Upper lobe of left lung (tissue), 6 donors: Measurements from ENCODE around the gene TMEM259. TPM values are rescaled to one million over a fixed set of nuclear protein-coding genes. Genes with fewer than 3 reads are reported as not detected.

Experiments
- ATAC-seq, 2 donors: fragments of 200-7000 bp; cut with Tn5 transposase; one replicate each; pipeline ENCODE4 v1.9.1; 2022; ENCODE audit warnings: mild to moderate bottlenecking in 2 of 2, moderate library complexity in 2 of 2; ENCODE audit not compliant: low FRiP score in 2 of 2
- DNase-seq, 2 donors: peaks; one replicate each; pipeline ENCODE4 v3.0.0-alpha.2; 2019 to 2020
- H3K27ac ChIP-seq, 4 donors: fragments of 200-600 bp; sonication (generic); one replicate each; pipeline ENCODE4 v1.5.1; 2016 to 2019
- H3K27me3 ChIP-seq, 4 donors: fragments of 200-600 bp; sonication (generic); one replicate each; pipeline ENCODE4 v1.5.1; 2017 to 2019
- H3K36me3 ChIP-seq, 4 donors: fragments of 200-600 bp; sonication (generic); one replicate each; pipeline ENCODE4 v1.5.1; 2016 to 2019
- H3K4me1 ChIP-seq, 4 donors: fragments of 200-600 bp; sonication (generic); one replicate each; pipeline ENCODE4 v1.5.1; 2018 to 2019
- H3K4me3 ChIP-seq, 4 donors: fragments of 200-600 bp; sonication (generic); one replicate each; pipeline ENCODE4 v1.5.1; 2017 to 2019; ENCODE audit warnings: mild to moderate bottlenecking in 2 of 4, moderate library complexity in 1 of 4
- H3K9me3 ChIP-seq, 4 donors: fragments of 200-600 bp; sonication (generic); one replicate each; pipeline ENCODE4 v1.5.1; 2018 to 2019
- EP300 ChIP-seq, 4 donors: sonication (generic); formaldehyde crosslinking; IDR thresholded peaks; one replicate each; pipeline ENCODE4 v1.5.1; 2017; ENCODE audit warnings: antibody characterized with exemption in 4 of 4, control low read depth in 2 of 4
- POLR2A ChIP-seq, 4 donors: fragments of 450-650 bp; IDR thresholded peaks; one replicate each; pipeline ENCODE4 v1.5.1; 2016 to 2017; ENCODE audit warnings: antibody characterized with exemption in 4 of 4, mild to moderate bottlenecking in 2 of 4
- POLR2AphosphoS5 ChIP-seq, 2 donors: sonication (generic); formaldehyde crosslinking; IDR thresholded peaks; one replicate each; pipeline ENCODE4 v1.5.1; 2017; ENCODE audit warnings: antibody characterized with exemption in 2 of 2
- WGBS, 2 donors: methylation state at CpG; one replicate each; pipeline ENCODE4 v1.1.5; 2017 to 2018; 5-methylcytosine and 5-hydroxymethylcytosine counted together
- total RNA-seq, 6 donors: library from RNA; depleted of rRNA in 4 of 6; stranded (reverse); fragments of >200 nt in 4 of 6; gene quantifications; one replicate each; pipeline versions ENCODE4 v1.1.0 to v1.2.1, GENCODE V29; 2016 to 2021
- TF ChIP-seq, protein P1 (sequence below), 6 experiments: fragments of 450-650 bp in 4 of 6; fragments of 200-600 bp in 2 of 6; sonication (generic) in 2 of 6; IDR thresholded peaks; one replicate each; pipeline ENCODE4 v1.5.1; 2016 to 2019; ENCODE audit warnings: antibody characterized with exemption in 6 of 6
- donor health status: DM: no; HTN: no; CAD: no; lungs with moderate emphysema.
- donor health status: DM: no; HTN: yes; CAD: no; lungs with severe emphysema.

TMEM259 gene
- total RNA-seq, 6 donors from 2014 or later, result 143 to 643 (median 208) TPM

GRCh38 chr19:1000591-1001537 is 20.1 kb downstream of the TMEM259 start:
- WGBS, 2 donors, result 6 to 11% methylated on average over 29 to 31 of the region's 73 CpGs
- H3K27me3 ChIP-seq, result peaks cover 2 to 49% (median 29%) of the 10 kb centered on the region in 4 donors

GRCh38 chr19:1000095-1000494 is 20.8 kb downstream of the TMEM259 start, which contains the start of gene GRIN3B:
GRIN3B (plus strand) TSS chr19:1000419; CDS start chr19:1000438, 19 bp downstream.
- Histone ChIP-seq H3K4me3 (peak within 1 kb of the TSS in 3 of 4 donors; percentile 23 to 36 (median 33)), H3K4me1 (peaks cover 30 to 40% (median 35%) of the 10 kb centered on the region in 4 donors), H3K27me3 (peaks cover 2 to 49% (median 31%) of the 10 kb centered on the region in 4 donors), H3K9me3 (no peaks in the 10 kb centered on the region), H3K36me3 (no peaks in the 10 kb centered on the region), H3K27ac (no peak within 1 kb of the TSS)
- ATAC-seq (peak in 1 of 2 donors; percentile 34), DNase-seq (peak; percentile 69 to 88)
- WGBS, 2 donors, result 5% methylated on average over 18 of the region's 43 CpGs; no CpG with 5 or more reads in 1 of the 2 donors
- no peak for TF ChIP-seq POLR2A (IDR thresholded peaks at IDR 0.05)
- TF ChIP-seq, protein P1, sequence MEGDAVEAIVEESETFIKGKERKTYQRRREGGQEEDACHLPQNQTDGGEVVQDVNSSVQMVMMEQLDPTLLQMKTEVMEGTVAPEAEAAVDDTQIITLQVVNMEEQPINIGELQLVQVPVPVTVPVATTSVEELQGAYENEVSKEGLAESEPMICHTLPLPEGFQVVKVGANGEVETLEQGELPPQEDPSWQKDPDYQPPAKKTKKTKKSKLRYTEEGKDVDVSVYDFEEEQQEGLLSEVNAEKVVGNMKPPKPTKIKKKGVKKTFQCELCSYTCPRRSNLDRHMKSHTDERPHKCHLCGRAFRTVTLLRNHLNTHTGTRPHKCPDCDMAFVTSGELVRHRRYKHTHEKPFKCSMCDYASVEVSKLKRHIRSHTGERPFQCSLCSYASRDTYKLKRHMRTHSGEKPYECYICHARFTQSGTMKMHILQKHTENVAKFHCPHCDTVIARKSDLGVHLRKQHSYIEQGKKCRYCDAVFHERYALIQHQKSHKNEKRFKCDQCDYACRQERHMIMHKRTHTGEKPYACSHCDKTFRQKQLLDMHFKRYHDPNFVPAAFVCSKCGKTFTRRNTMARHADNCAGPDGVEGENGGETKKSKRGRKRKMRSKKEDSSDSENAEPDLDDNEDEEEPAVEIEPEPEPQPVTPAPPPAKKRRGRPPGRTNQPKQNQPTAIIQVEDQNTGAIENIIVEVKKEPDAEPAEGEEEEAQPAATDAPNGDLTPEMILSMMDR (IDR thresholded peaks at IDR 0.05), result peak in 5 of 6 experiments; percentile 39 to 57 (median 50)

More at GRCh38 chr19:1000591-1001537, 20.1 kb downstream of the TMEM259 start:
- Histone ChIP-seq H3K27ac (no peak overlapping the region), H3K4me3 (peak overlapping the region in 2 of 4 donors; percentile 23 to 36), H3K36me3 (no peaks in the 10 kb centered on the region), H3K9me3 (no peaks in the 10 kb centered on the region), H3K4me1 (peaks cover 26 to 32% (median 28%) of the 10 kb centered on the region in 4 donors)
- ATAC-seq (no peak), DNase-seq (peak in 1 of 2 donors; percentile 86)
- TF ChIP-seq, protein P1 (IDR thresholded peaks at IDR 0.05), result no peak
- TF ChIP-seq POLR2A (IDR thresholded peaks at IDR 0.05), result no peak

GRCh38 chr19:999379-999719 is 21.6 kb downstream of the TMEM259 start:
- ATAC-seq, result no peak
- WGBS, 2 donors, result 59 to 79% methylated on average over 3 of the region's 3 CpGs
- Histone ChIP-seq H3K27me3 (peaks cover 2 to 49% (median 31%) of the 10 kb centered on the region in 4 donors), H3K36me3 (peaks cover 0 to 4% (median 3%) of the 10 kb centered on the region in 4 donors), H3K9me3 (no peaks in the 10 kb centered on the region), H3K27ac (no peak overlapping the region), H3K4me1 (peaks cover 30 to 43% (median 38%) of the 10 kb centered on the region in 4 donors), H3K4me3 (no peak overlapping the region)
- DNase-seq, result no peak
- TF ChIP-seq POLR2AphosphoS5 (IDR thresholded peaks at IDR 0.05), result no peak

GRCh38 chr19:998064-998463 is 22.9 kb downstream of the TMEM259 start:
- Histone ChIP-seq H3K36me3 (peaks cover 0 to 17% (median 11%) of the 10 kb centered on the region in 4 donors), H3K27ac (no peak overlapping the region), H3K4me1 (peaks cover 30 to 43% (median 38%) of the 10 kb centered on the region in 4 donors), H3K27me3 (peaks cover 2 to 49% (median 28%) of the 10 kb centered on the region in 4 donors), H3K4me3 (no peak overlapping the region), H3K9me3 (no peaks in the 10 kb centered on the region)
- DNase-seq (no peak), ATAC-seq (no peak)
- WGBS, 2 donors, result 39 to 44% methylated on average over 6 of the region's 6 CpGs
- TF ChIP-seq EP300 (IDR thresholded peaks at IDR 0.05) (no peak), POLR2A (IDR thresholded peaks at IDR 0.05) (no peak), POLR2AphosphoS5 (IDR thresholded peaks at IDR 0.05) (no peak)
- TF ChIP-seq, protein P1 (IDR thresholded peaks at IDR 0.05), result no peak

- Histone ChIP-seq H3K36me3 (peaks cover 0 to 29% (median 18%) of the 10 kb centered on the region in 4 donors), H3K4me3 (peak overlapping the region in 1 of 4 donors; percentile 18), H3K27me3 (peaks cover 2 to 42% (median 25%) of the 10 kb centered on the region in 4 donors), H3K27ac (peak overlapping the region in 1 of 4 donors; percentile 63), H3K9me3 (no peaks in the 10 kb centered on the region), H3K4me1 (peaks cover 26 to 35% (median 32%) of the 10 kb centered on the region in 4 donors)
- peak in 1 of 2 donors; percentile 30 for ATAC-seq
- no peak for TF ChIP-seq POLR2A (IDR thresholded peaks at IDR 0.05)
- no peak for TF ChIP-seq EP300 (IDR thresholded peaks at IDR 0.05)
- TF ChIP-seq, protein P1 (IDR thresholded peaks at IDR 0.05), result peak in 1 of 6 experiments; percentile 3
- WGBS, 2 donors, result 12 to 20% methylated on average over 20 to 50 of the region's 64 CpGs
- peak; percentile 40 to 89 for DNase-seq
Measured at GRCh38 chr19:996051-996838, 24.7 kb downstream of the TMEM259 start.
